ENCODE measurements around the gene RAB27A. TPM values are rescaled to one million over a fixed set of nuclear protein-coding genes. Genes with fewer than 3 reads are reported as not detected.
"Not testable (repeated sequence)": the region's sequence is repeated elsewhere in the genome, so short reads cannot be mapped to it uniquely, and the experiment has no call there.

The RAB27A gene
- polyA plus RNA-seq, 1 donor: 28.1 TPM

DNA sequence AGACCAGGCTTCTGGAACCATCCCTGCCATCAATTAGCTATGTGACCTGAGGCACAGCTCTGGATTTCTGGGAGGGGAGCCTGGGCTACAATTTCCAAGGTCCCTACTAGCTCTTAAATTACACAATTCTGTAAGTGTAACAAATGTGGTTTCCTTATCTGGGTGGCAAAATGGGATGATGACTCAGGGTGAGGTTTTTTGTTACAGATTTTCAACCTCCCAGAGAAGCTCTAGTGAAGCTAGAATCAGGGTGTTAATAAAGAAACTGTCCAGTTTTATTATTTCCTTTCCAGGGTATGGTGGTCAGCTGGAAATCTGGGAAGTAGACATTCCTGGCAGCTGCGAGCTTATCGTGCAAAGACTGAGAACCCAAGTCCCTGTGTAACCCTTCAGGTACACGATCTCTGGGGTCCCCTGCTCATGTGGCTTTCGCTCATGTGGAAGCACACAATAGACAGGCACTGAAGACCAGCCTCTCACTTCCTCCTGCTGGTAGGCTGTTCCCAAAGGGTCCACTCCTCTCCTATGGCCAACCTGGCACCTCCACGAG is 7.3 kb downstream of the RAB27A start:
- no peak overlapping the region for H3K27ac ChIP-seq (ENCODE audit: low read length)

GRCh38 chr15:55281517-55282228 is 7.9 kb downstream of the RAB27A start:
- H3K36me3 ChIP-seq (ENCODE audit: control insufficient read depth, insufficient read depth, low read length): no peaks in the 10 kb centered on the region
- H3K4me3 ChIP-seq (ENCODE audit: low read length): no peak overlapping the region
- H3K9me3 ChIP-seq (ENCODE audit: control insufficient read depth, low read depth, low read length): no peaks in the 10 kb centered on the region
- H3K27ac ChIP-seq (ENCODE audit: low read length): no peak overlapping the region
- no peaks in the 10 kb centered on the region for H3K4me1 ChIP-seq (ENCODE audit: control insufficient read depth, insufficient read depth, low read length)
- no peaks in the 10 kb centered on the region for H3K27me3 ChIP-seq (ENCODE audit: control insufficient read depth, insufficient read depth, low read length)
- DNase-seq: no peak

More for the DNA sequence above, 7.3 kb downstream of the RAB27A start:
- no peak overlapping the region for H3K4me3 ChIP-seq (ENCODE audit: low read length)
- H3K4me1 ChIP-seq (ENCODE audit: control insufficient read depth, insufficient read depth, low read length): no peaks in the 10 kb centered on the region
- no CpG with 5 or more reads among the region's 5 CpGs for WGBS (ENCODE audit: insufficient coverage, low lambda C conversion rate)
- no peaks in the 10 kb centered on the region for H3K9me3 ChIP-seq (ENCODE audit: control insufficient read depth, low read depth, low read length)
- no peaks in the 10 kb centered on the region for H3K36me3 ChIP-seq (ENCODE audit: control insufficient read depth, insufficient read depth, low read length)
- no peaks in the 10 kb centered on the region for H3K27me3 ChIP-seq (ENCODE audit: control insufficient read depth, insufficient read depth, low read length)
- no peak for DNase-seq

GRCh38 chr15:55280589-55280988 is 9.0 kb downstream of the RAB27A start:
- H3K27ac ChIP-seq (ENCODE audit: low read length); DNase-seq; H3K9me3 ChIP-seq (ENCODE audit: control insufficient read depth, low read depth, low read length); H3K4me3 ChIP-seq (ENCODE audit: low read length); H3K27me3 ChIP-seq (ENCODE audit: control insufficient read depth, insufficient read depth, low read length); H3K36me3 ChIP-seq (ENCODE audit: control insufficient read depth, insufficient read depth, low read length); H3K4me1 ChIP-seq (ENCODE audit: control insufficient read depth, insufficient read depth, low read length): not testable (repeated sequence)
- WGBS (ENCODE audit: insufficient coverage, low lambda C conversion rate): no CpG with 5 or more reads among the region's 2 CpGs

- Histone ChIP-seq H3K9me3 (ENCODE audit: control insufficient read depth, low read depth, low read length) (no peaks in the 10 kb centered on the region), H3K27me3 (ENCODE audit: control insufficient read depth, insufficient read depth, low read length) (no peaks in the 10 kb centered on the region), H3K4me1 (ENCODE audit: control insufficient read depth, insufficient read depth, low read length) (no peaks in the 10 kb centered on the region), H3K27ac (ENCODE audit: low read length) (no peak overlapping the region), H3K36me3 (ENCODE audit: control insufficient read depth, insufficient read depth, low read length) (no peaks in the 10 kb centered on the region), H3K4me3 (ENCODE audit: low read length) (no peak overlapping the region)
- DNase-seq: peak in 1 of 2 donors; percentile 40
- 67% methylated on average over 1 of the region's 4 CpGs for WGBS (ENCODE audit: insufficient coverage, low lambda C conversion rate)
Observed at GRCh38 chr15:55279746-55280351, 9.8 kb downstream of the RAB27A start.

DNA sequence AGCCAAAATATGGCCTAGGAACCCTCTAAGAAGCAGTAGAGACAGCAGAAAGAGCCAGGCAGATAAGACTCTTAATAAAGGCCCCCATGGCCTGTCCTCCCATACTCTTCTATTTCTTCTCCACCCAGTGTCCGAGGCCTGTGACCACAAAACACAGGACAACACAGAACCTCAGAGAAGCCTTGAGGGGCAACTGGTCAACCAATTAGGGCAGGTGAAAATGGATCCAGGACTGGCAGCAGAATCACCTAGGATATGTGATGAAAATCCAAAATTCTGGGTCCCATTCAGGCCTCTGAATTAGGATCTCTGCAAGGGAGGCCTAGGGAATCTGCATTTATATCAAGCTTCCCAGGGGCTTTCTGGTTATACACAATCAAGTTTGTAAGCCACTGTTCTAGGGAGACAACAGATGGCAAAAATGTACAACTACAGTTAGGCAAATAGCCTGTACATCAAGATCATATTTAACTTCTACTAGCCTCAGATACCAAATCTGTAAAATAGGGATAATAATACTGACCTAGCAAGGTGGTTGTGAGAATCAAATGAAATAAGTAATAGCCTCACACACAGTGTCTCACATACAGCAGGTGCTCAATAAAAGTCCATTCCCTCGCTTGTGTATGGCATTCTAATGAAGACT is 10.4 kb downstream of the RAB27A start:
- WGBS (ENCODE audit: insufficient coverage, low lambda C conversion rate): no CpG with 5 or more reads among the region's 2 CpGs
- H3K27ac ChIP-seq (ENCODE audit: low read length): no peak overlapping the region

GRCh38 chr15:55277715-55278114 is 11.9 kb downstream of the RAB27A start:
- no CpG with 5 or more reads among the region's 2 CpGs for WGBS (ENCODE audit: insufficient coverage, low lambda C conversion rate)
- no peak for DNase-seq
- H3K4me1 ChIP-seq (ENCODE audit: control insufficient read depth, insufficient read depth, low read length): no peaks in the 10 kb centered on the region
- no peak overlapping the region for H3K4me3 ChIP-seq (ENCODE audit: low read length)
- H3K27ac ChIP-seq (ENCODE audit: low read length): no peak overlapping the region
- H3K9me3 ChIP-seq (ENCODE audit: control insufficient read depth, low read depth, low read length): no peaks in the 10 kb centered on the region
- H3K27me3 ChIP-seq (ENCODE audit: control insufficient read depth, insufficient read depth, low read length): no peaks in the 10 kb centered on the region
- no peaks in the 10 kb centered on the region for H3K36me3 ChIP-seq (ENCODE audit: control insufficient read depth, insufficient read depth, low read length)

More for the DNA sequence above, 10.4 kb downstream of the RAB27A start:
- no peak overlapping the region for H3K4me3 ChIP-seq (ENCODE audit: low read length)
- no peaks in the 10 kb centered on the region for H3K9me3 ChIP-seq (ENCODE audit: control insufficient read depth, low read depth, low read length)
- H3K27me3 ChIP-seq (ENCODE audit: control insufficient read depth, insufficient read depth, low read length): no peaks in the 10 kb centered on the region
- no peaks in the 10 kb centered on the region for H3K4me1 ChIP-seq (ENCODE audit: control insufficient read depth, insufficient read depth, low read length)
- H3K36me3 ChIP-seq (ENCODE audit: control insufficient read depth, insufficient read depth, low read length): no peaks in the 10 kb centered on the region
- no peak for DNase-seq

DNA sequence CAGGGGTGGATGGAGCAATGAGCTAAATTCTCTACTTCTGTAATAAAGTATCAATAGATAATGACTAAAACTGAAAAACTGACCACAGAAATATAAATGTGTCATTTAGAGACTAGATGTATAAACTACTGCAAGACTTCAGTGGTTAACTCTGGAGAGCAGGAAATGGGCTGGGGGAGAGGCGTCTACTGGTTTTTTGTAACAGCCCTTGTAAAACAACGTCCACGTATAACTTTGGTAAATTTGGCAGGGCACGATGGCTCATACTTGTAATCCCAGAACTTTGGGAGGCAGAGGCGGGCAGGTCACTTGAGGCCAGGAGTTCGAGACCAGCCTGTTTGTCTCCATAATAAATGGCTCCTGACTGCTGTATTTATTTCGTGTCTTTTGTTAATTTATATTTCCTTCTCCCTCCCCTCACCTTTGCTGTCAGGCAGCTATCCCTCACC is 12.5 kb downstream of the RAB27A start:
- no peaks in the 10 kb centered on the region for H3K4me1 ChIP-seq (ENCODE audit: control insufficient read depth, insufficient read depth, low read length)
- H3K27ac ChIP-seq (ENCODE audit: low read length): no peak overlapping the region
- no peaks in the 10 kb centered on the region for H3K36me3 ChIP-seq (ENCODE audit: control insufficient read depth, insufficient read depth, low read length)
- H3K9me3 ChIP-seq (ENCODE audit: control insufficient read depth, low read depth, low read length): no peaks in the 10 kb centered on the region
- no peaks in the 10 kb centered on the region for H3K27me3 ChIP-seq (ENCODE audit: control insufficient read depth, insufficient read depth, low read length)
- WGBS (ENCODE audit: insufficient coverage, low lambda C conversion rate): 94% methylated on average over 3 of the region's 7 CpGs
- DNase-seq: no peak
- H3K4me3 ChIP-seq (ENCODE audit: low read length): no peak overlapping the region

DNA sequence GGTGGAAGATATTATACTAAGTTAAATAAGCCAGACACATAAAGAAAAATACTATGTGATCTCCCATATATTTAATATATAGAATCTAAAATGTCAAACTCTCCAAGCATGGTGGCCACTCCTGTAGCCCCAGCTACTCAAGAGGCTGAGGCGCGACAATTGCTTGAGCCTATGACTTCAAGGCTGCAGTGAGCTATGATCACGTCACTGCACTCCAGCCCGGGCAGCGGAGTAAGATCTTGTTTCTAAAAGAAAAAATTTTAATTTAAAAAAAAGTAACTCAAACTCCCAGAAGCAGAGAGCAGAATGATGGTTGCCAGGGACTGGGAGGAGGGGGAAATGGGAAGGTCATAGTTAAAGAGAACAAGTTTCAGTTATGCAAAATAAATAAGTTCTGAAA is 13.3 kb downstream of the RAB27A start:
- Histone ChIP-seq H3K4me3 (ENCODE audit: low read length) (no peak overlapping the region), H3K36me3 (ENCODE audit: control insufficient read depth, insufficient read depth, low read length) (no peaks in the 10 kb centered on the region), H3K27ac (ENCODE audit: low read length) (no peak overlapping the region), H3K9me3 (ENCODE audit: control insufficient read depth, low read depth, low read length) (no peaks in the 10 kb centered on the region), H3K4me1 (ENCODE audit: control insufficient read depth, insufficient read depth, low read length) (no peaks in the 10 kb centered on the region), H3K27me3 (ENCODE audit: control insufficient read depth, insufficient read depth, low read length) (no peaks in the 10 kb centered on the region)
- WGBS (ENCODE audit: insufficient coverage, low lambda C conversion rate): 100% methylated on average over 2 of the region's 5 CpGs
- no peak for DNase-seq

DNA sequence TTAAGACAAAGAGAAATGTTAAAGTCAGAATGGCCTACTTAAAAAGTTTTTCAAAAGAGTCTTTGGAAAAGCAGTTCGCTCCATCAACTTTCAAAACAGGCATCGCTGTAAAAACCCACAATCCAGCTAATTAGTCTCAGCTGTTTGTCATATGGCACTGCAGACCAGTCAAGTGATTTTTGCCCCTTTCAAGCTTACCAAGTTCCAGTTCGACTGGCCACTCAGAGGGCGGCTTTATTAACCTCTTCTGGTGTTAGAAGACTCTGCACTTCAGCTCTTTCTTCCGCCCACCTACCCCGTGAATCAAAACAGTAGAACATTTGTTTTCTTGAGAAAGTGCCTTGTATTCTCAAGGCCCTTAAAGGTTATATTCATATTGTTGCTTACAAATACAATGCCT is 19.3 kb downstream of the RAB27A start:
- Histone ChIP-seq H3K9me3 (ENCODE audit: control insufficient read depth, low read depth, low read length) (no peaks in the 10 kb centered on the region), H3K4me1 (ENCODE audit: control insufficient read depth, insufficient read depth, low read length) (no peaks in the 10 kb centered on the region), H3K4me3 (ENCODE audit: low read length) (no peak overlapping the region), H3K27me3 (ENCODE audit: control insufficient read depth, insufficient read depth, low read length) (no peaks in the 10 kb centered on the region), H3K27ac (ENCODE audit: low read length) (no peak overlapping the region), H3K36me3 (ENCODE audit: control insufficient read depth, insufficient read depth, low read length) (no peaks in the 10 kb centered on the region)
- no peak for DNase-seq
- WGBS (ENCODE audit: insufficient coverage, low lambda C conversion rate): no CpG with 5 or more reads among the region's 6 CpGs

- Histone ChIP-seq H3K27ac (ENCODE audit: low read length) (no peak overlapping the region), H3K4me3 (ENCODE audit: low read length) (no peak overlapping the region), H3K9me3 (ENCODE audit: control insufficient read depth, low read depth, low read length) (no peaks in the 10 kb centered on the region), H3K27me3 (ENCODE audit: control insufficient read depth, insufficient read depth, low read length) (no peaks in the 10 kb centered on the region), H3K4me1 (ENCODE audit: control insufficient read depth, insufficient read depth, low read length) (no peaks in the 10 kb centered on the region), H3K36me3 (ENCODE audit: control insufficient read depth, insufficient read depth, low read length) (no peaks in the 10 kb centered on the region)
- WGBS (ENCODE audit: insufficient coverage, low lambda C conversion rate): no CpG with 5 or more reads among the region's 2 CpGs
- no peak for DNase-seq
Observed at GRCh38 chr15:55268176-55268695, 21.4 kb downstream of the RAB27A start.
